Renal pelvis (tissue), 4 donors: ENCODE data around the gene HNRNPL. TPM values are rescaled to one million over a fixed set of nuclear protein-coding genes. Genes with fewer than 3 reads are reported as not detected.
"Not testable (repeated sequence)": the region's sequence is repeated elsewhere in the genome, so short reads cannot be mapped to it uniquely, and the experiment has no call there.

Source experiments
- DNase-seq: peaks from one replicate; pipeline ENCODE4 v3.0.0-alpha.2; 2013
- polyA plus RNA-seq, 3 donors: library from polyadenylated mRNA; unstranded; fragments of 120-200 nt; gene quantifications; one replicate each; pipeline ENCODE4 v1.2.1, GENCODE V29; 2013; ENCODE audit not compliant: insufficient read length in 3 of 3

Gene HNRNPL
- polyA plus RNA-seq, 3 donors: 466 to 472 (median 471) TPM

GRCh38 chr19:38836159-38836982 lies 13.4 kb downstream of the HNRNPL start:
- DNase-seq: no peak

- no peak for DNase-seq
Observed at GRCh38 chr19:38834590-38834989, 15.2 kb downstream of the HNRNPL start.

DNA sequence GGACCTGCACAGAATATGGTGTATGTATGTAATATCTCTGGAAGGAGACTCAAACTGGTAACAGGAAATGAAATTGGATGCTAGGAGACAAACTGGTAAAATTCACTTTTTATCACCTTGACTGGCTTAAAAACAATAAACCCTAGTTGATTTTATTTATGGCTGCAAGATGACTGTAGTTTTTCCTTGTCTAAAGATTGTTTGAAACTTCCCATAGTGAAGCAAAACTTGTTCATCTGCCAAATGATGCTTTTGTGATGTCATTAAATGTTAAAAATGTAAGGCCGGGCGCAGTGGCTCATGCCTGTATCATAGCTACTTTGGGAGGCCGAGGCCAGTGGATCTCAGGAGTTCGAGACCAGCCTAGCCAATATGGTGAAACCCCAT lies 15.7 kb downstream of the HNRNPL start:
- DNase-seq: no peak

- no peak for DNase-seq
Observed at GRCh38 chr19:38833092-38833425, 16.7 kb downstream of the HNRNPL start.

- peak; percentile 63 for DNase-seq
Observed at GRCh38 chr19:38831142-38831605, 18.6 kb downstream of the HNRNPL start.

- DNase-seq: no peak
Observed at GRCh38 chr19:38830039-38830733, 19.6 kb downstream of the HNRNPL start.

DNA sequence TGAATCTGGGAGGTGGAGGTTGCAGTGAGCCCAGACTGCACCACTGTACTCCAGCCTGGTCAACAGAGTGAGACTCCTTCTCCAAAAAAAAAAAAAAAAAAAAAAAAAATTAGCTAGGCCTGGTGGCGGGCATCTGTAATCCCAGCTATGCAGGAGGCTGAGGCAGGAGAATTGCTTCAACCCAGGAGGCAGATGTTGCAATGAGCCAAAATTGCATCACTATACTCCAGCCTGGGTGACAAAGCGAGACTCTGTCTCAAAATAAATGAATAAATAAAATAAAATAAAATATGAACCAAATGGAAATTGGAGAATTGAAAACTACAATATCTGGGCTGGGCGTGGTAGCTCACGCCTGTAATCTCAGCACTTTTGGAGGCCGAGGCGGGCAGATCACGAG lies 20.6 kb downstream of the HNRNPL start:
- not testable (repeated sequence) for DNase-seq

DNA sequence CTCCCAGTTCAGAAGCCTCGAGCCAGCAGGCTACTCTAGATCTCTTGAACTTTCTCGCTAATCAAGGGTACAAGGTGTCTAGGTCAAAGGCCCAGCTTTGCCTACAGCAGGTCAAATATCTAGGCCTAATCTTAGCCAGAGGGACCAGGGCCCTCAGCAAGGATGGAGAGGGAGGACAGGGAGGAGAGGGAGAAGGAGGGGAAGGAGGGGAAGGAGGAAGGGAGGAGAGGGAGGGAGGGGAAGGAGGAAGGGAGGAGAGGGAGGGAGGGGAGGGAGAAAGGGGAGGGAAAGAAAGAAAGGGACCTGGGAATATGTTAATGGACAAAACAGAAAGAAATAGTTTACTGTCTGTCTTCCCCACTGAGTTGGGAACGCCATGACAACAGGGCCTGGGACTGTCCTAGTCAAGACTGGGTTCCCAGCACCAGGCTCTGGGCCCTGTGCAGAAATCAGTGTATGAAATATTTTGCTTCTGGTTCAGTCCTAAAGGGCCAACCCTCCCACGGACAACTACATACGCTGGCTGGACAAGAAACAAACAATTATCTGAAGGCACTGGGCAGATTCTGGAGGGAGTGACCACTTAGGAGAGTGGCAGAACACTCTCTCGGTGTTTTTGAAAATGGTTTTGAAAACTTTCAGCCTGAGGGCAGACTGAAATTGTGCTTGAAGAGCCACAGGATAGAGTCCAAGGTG lies 22.8 kb downstream of the HNRNPL start:
- no peak for DNase-seq

GRCh38 chr19:38825936-38826335 lies 23.9 kb downstream of the HNRNPL start:
- not testable (repeated sequence) for DNase-seq

DNA sequence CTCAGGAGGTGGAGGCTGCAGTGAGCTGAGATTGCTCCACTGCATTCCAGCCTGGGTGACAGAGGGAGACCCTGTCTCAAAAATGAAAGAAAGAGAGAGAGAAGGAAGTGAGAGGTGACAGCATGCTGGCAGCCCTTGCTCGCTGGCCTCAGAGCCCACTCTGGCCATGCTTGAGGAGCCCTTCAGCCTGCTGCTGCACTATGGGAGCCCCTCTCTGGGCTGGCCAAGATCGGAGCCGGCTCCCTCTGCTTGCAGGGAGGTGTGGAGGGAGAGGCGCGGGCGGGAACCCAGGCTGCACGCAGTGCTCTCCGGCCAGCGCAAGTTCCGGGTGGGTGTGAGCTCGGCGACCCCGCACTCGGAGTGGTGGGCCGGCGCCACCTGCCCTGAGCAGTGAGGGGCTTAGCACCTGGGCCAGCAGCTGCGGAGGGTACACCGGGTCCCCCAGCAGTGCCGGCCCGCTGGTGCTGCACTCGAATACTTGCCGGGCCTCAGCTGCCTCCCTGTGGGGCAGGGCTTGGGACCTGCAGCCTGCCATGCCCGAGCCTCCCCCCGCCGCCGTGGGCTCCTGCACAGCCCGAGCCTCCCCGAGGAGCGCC lies 28.5 kb downstream of the HNRNPL start:
- not testable (repeated sequence) for DNase-seq

- no peak for DNase-seq
Observed at GRCh38 chr19:38819231-38819920, 30.4 kb downstream of the HNRNPL start.

DNA sequence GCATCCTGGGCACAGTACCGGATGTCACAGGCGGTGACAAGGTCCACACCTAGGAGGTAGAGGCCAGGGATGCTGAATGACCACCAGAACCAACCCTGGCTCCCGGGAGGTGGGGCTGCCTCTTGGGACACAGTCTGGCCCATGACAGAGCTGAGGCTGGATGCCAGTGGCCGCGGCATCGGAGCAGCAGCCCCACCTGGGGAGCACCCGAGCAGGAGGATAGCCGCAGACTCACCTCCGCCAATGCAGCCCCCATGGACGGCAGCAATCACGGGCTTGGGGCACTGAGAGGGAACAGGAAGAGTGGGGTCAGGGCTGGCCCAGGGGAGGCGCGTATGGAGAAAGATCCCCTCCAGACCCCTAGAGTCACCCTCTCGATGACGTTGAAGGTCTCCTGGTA lies 32.7 kb downstream of the HNRNPL start:
- DNase-seq: no peak

DNA sequence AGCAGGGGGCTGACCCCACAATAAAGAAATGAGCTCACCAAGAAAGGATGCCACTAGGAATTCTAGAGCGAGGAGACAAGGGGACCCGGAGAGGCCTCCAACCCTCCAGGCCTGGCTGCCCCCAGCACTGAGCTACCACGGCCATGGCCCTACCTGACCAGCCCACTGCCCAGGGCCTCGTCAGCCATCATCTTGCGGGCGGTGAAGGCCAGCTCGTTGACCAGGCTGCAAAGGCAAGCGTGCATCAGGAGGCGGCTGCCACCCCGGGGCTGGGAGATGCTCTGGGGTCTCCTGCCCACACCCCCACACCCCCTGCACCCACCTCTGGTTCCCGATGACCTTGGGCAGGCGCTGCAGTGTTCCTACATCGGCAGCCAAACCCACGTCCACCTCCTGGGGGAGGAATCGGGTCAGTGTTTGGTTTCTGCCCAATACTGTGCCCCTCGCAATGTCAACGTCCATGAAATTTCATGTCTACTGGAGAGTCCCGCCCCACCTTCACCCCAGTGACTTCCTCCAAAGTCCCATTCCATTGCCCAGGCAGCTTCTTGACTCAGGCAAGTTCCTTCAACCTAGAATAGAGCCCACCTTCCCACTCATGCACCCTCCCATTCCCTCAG lies 33.5 kb downstream of the HNRNPL start:
- DNase-seq: no peak

GRCh38 chr19:38815059-38816001 lies 34.5 kb downstream of the HNRNPL start:
- DNase-seq: no peak

- DNase-seq: not testable (repeated sequence)
Observed at GRCh38 chr19:38813932-38814331, 35.9 kb downstream of the HNRNPL start.

DNA sequence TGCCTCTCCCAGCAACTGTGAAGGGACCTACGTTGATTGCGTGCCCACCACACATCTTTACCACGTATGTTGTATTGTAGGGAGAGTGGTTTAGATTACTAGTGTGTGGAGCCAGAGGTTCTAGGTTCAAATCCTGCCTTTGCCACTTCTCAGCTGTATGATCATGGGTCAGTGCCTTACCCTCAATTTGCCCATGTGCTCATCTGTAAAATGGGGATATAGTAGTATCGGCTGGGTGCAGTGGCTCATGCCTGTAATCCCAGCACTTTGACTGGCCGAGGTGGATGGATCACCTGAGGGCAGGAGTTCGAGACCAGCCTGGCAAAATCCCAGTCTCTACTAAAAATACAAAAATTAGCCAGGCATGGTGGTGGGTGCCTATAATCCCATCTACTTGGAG lies 36.5 kb downstream of the HNRNPL start:
- no peak for DNase-seq

DNA sequence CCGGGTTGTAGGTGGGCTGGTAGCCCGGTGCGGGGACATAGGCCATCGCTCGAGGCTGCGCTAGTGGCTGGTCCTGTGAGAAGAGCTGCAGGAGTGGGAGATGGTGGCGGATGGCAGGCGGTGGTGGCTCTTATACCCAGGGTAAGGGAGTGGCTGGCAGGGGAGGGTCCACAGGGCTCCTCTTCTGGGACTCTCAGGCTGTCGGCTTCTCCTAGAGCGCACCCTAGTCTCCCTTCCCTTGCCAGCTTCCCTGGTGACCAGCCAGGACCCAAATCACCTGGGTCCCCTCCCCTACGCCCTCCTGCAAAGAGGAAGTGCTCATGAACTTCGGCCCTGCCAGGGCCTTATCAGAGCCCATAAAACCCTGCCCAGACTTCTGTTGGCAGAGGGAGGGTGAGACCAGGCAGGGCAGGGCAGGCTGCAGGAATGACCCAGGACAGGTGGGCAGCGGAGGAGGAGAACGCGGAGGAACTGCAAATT lies 36.9 kb downstream of the HNRNPL start, which contains the start of gene LGALS4:
Gene LGALS4, minus strand, starts transcription at position 105 of the 480 bp plus-strand sequence. Its CDS starts 59 bp downstream, at position 46.
- no peak for DNase-seq

DNA sequence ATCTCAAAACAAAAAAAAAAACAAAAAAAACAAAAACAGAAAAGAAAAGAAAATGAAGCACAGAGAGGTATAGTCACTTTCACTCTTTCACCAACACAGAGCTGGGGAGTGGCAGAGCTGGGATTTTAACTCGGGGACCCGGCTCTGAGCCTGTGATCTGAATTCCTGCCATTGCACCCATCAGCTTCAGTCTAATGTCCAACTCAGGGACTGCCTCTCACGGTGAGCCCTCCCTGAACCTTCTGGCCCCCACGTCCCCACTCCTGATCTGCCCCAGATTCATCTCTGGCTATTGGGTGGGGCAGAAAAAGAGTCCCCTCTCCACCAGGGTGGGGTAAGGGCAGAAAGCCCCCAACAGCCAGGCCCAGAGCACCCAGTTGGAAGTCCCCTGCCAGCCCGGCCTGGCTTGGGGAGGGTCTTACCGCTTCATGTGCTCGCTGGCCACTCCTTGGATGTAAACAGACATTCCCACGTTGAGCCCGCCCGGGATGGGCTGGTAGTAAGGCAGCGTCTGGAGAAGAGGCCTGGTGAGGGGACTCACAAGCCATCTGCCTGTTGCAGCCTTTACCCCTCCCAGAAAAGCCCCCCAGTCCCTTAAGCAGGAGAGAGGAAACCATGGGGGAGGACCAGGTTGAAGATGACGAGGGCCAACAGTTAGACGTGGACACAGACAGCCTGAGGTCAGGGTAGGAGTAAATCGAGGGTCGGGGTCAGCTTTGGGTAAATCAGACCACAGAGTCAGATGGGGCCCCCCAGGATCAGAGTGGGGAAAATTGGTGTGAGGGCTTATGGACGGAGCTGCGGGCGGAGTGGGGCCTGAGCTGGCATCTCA lies 37.6 kb downstream of the HNRNPL start:
- no peak for DNase-seq
